Thyroid gland (tissue), 4 donors: ENCODE data around the gene LSAMP. TPM values are rescaled to one million over a fixed set of nuclear protein-coding genes. Genes with fewer than 3 reads are reported as not detected.

Experiments used
- DNase-seq, 2 donors: peaks; one replicate each; pipeline ENCODE4 v3.0.0-alpha.2; 2019
- H3K27ac ChIP-seq, 3 donors: fragments of 200-600 bp; sonication (generic); 1 replicate in 2 of 3; 2 replicates in 1 of 3; pipeline ENCODE4 v1.5.1; 2016 to 2019; ENCODE audit warnings: mild to moderate bottlenecking in 1 of 3, moderate library complexity in 1 of 3
- H3K27me3 ChIP-seq: fragments of 200-600 bp; sonication (generic); one replicate; pipeline ENCODE4 v1.5.1; 2019
- H3K36me3 ChIP-seq, 2 donors: fragments of 200-600 bp; sonication (generic); one replicate each; pipeline ENCODE4 v1.5.1; 2016 to 2019
- H3K4me1 ChIP-seq, 2 donors: fragments of 200-600 bp; sonication (generic); one replicate each; pipeline ENCODE4 v1.5.1; 2017 to 2019
- H3K4me3 ChIP-seq, 3 donors: fragments of 200-600 bp; sonication (generic); replicated peaks in 1 of 3; 1 replicate in 2 of 3; 2 replicates in 1 of 3; pipeline ENCODE4 v1.5.1; 2016; ENCODE audit warnings: mild to moderate bottlenecking in 1 of 3
- H3K9me3 ChIP-seq: fragments of 200-600 bp; sonication (generic); one replicate; pipeline ENCODE4 v1.5.1; 2017
- POLR2A ChIP-seq, 2 donors: fragments of 450-650 bp; IDR thresholded peaks; one replicate each; pipeline ENCODE4 v1.6.1; 2017; ENCODE audit warnings: antibody characterized with exemption in 2 of 2, mild to moderate bottlenecking in 2 of 2, moderate library complexity in 1 of 2
- WGBS, 2 donors: methylation state at CpG; one replicate each; pipeline ENCODE4 v1.1.5; 2017; 5-methylcytosine and 5-hydroxymethylcytosine counted together
- intact Hi-C: fragments of 100-400 bp; cut with DNase I; formaldehyde crosslinking; loops from one replicate; pipeline ENCODE4 v1.15.1; 2023
- total RNA-seq, 4 donors: library from RNA; depleted of rRNA; stranded (reverse); fragments of >200 nt; gene quantifications; one replicate each; pipeline ENCODE4 v1.2.3, GENCODE V29; 2016
- TF ChIP-seq, protein P1 (sequence below), 6 experiments: fragments of 200-600 bp in 3 of 6; fragments of 450-650 bp in 3 of 6; sonication (generic) in 3 of 6; IDR thresholded peaks; one replicate each; pipeline ENCODE4 v1.5.1; 2016 to 2019; ENCODE audit warnings: antibody characterized with exemption in 6 of 6, mild to moderate bottlenecking in 2 of 6, inconsistent platforms in 1 of 6, moderate library complexity in 1 of 6

LSAMP gene
- 1 to 10 TPM in 3 of 4 donors, under 1 TPM in 1; 0.78 to 2.0 (median 1.8) TPM for total RNA-seq

DNA sequence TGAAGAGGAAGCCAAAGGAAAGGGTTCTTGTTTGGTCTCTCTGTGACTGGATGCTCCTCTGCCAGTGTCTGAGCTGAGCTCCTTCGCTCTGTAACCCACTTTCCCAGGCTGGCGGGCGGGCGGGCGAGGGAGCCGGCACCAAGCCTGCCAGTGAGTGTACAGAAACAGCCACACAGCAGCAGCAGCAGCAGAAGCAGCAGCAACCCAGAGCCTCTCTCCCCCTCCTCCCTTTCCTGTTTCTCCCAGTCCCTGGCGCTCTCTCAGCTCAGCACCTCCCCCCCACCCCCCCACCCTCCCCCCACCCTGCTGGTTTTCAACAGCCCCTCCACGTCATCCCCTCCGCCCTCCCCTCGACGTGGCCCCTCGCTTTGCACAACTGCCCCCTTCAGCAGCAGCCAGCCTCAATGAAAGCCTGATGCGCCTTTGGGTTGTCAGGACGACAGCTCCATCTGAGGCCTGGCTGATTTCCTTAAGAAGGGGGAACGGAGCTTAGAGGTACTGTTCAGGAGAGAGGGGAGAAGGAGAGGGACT, at the start of gene LSAMP:
Gene LSAMP (minus strand): TSS at position 177 of the 531 bp plus-strand sequence.
- no peaks in the 10 kb centered on the region for H3K4me1 ChIP-seq
- no peak within 1 kb of the TSS for H3K27ac ChIP-seq
- WGBS, 2 donors, result 5 to 7% methylated on average over 15 of the region's 15 CpGs
- no peak within 1 kb of the TSS for H3K4me3 ChIP-seq
- intact Hi-C loops, result no loop called here
- H3K27me3 ChIP-seq, result no peaks in the 10 kb centered on the region
- TF ChIP-seq, protein P1, sequence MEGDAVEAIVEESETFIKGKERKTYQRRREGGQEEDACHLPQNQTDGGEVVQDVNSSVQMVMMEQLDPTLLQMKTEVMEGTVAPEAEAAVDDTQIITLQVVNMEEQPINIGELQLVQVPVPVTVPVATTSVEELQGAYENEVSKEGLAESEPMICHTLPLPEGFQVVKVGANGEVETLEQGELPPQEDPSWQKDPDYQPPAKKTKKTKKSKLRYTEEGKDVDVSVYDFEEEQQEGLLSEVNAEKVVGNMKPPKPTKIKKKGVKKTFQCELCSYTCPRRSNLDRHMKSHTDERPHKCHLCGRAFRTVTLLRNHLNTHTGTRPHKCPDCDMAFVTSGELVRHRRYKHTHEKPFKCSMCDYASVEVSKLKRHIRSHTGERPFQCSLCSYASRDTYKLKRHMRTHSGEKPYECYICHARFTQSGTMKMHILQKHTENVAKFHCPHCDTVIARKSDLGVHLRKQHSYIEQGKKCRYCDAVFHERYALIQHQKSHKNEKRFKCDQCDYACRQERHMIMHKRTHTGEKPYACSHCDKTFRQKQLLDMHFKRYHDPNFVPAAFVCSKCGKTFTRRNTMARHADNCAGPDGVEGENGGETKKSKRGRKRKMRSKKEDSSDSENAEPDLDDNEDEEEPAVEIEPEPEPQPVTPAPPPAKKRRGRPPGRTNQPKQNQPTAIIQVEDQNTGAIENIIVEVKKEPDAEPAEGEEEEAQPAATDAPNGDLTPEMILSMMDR (IDR thresholded peaks at IDR 0.05), result no peak
- no peak for TF ChIP-seq POLR2A (IDR thresholded peaks at IDR 0.05)
- H3K36me3 ChIP-seq, result no peaks in the 10 kb centered on the region
- H3K9me3 ChIP-seq, result no peaks in the 10 kb centered on the region
- no peak for DNase-seq

DNA sequence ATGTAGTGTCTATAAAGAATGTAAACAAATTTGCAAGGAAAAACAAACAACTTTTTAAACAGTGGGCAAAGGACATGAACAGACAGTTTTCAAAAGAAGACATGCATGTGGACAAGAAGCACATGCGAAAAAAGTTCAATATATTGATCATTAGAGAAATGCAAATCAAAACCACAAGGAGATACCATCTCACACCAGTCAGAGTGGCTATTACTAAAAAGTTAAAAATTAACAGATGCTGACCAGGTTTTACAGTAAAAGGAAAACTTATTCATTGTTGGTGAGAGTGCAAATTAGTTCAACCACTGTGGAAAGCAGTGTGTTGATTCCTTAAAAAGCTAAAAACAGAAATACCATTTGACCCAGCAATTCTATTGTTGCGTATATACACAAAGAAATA, 47.1 kb upstream of the LSAMP start:
- intact Hi-C loops, result no loop called here
- Histone ChIP-seq H3K4me3 (no peak overlapping the region), H3K36me3 (no peaks in the 10 kb centered on the region), H3K27me3 (no peaks in the 10 kb centered on the region), H3K4me1 (no peaks in the 10 kb centered on the region), H3K27ac (no peak overlapping the region), H3K9me3 (no peaks in the 10 kb centered on the region)
- TF ChIP-seq, protein P1 (IDR thresholded peaks at IDR 0.05), result no peak
- TF ChIP-seq POLR2A (IDR thresholded peaks at IDR 0.05), result no peak
- 23 to 87% methylated on average over 2 of the region's 2 CpGs for WGBS, 2 donors
- DNase-seq, result no peak

DNA sequence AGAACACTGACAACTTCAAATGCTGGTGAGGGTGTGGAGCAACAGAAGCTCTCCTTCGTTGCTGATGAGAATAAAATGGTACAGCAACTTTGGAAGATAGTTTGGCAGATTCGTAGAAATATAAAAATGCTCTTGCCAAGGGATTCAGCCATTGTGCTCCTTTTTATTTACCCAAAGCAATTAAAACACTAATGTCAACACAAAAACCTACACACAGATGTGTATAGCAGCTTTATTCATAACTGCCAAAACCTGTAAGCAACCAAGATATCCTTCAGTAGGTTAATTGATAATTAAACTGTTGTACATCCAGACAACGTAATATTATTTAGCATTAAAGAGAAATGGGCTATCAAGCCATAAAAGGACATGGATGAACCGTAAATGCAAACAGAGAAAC, 37.8 kb upstream of the LSAMP start:
- no peaks in the 10 kb centered on the region for H3K27me3 ChIP-seq
- no peak overlapping the region for H3K4me3 ChIP-seq
- H3K9me3 ChIP-seq, result no peaks in the 10 kb centered on the region
- WGBS, 2 donors, result 78 to 80% methylated on average over 4 of the region's 4 CpGs
- H3K4me1 ChIP-seq, result no peaks in the 10 kb centered on the region
- DNase-seq, result no peak
- no peak overlapping the region for H3K27ac ChIP-seq
- TF ChIP-seq, protein P1 (IDR thresholded peaks at IDR 0.05), result no peak
- TF ChIP-seq POLR2A (IDR thresholded peaks at IDR 0.05), result no peak
- intact Hi-C loops, result no loop called here
- H3K36me3 ChIP-seq, result no peaks in the 10 kb centered on the region

DNA sequence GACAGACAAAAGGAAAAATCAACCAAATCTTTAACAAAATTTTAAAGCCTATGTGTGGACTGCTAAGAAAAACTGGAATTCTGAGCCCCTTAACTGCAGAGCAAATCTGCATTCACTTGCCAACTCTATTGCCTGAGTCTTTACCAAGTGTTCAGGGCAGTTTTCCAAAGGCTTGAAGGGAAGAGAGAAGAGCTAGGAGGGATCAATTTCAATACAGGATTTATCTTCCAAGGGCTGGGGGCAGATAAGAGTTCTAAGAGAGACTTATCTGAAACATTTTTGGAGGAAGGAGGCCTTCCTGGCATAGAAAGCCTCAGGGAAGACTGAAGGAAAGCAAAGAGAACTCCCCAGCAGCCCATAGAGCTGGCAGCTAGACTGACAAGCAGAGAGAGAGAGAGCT, 31.4 kb upstream of the LSAMP start:
- intact Hi-C loops, result no loop called here
- Histone ChIP-seq H3K36me3 (no peaks in the 10 kb centered on the region), H3K9me3 (no peaks in the 10 kb centered on the region), H3K4me3 (no peak overlapping the region), H3K4me1 (no peaks in the 10 kb centered on the region), H3K27me3 (no peaks in the 10 kb centered on the region), H3K27ac (no peak overlapping the region)
- DNase-seq, result no peak
- TF ChIP-seq, protein P1 (IDR thresholded peaks at IDR 0.05), result no peak
- no peak for TF ChIP-seq POLR2A (IDR thresholded peaks at IDR 0.05)

DNA sequence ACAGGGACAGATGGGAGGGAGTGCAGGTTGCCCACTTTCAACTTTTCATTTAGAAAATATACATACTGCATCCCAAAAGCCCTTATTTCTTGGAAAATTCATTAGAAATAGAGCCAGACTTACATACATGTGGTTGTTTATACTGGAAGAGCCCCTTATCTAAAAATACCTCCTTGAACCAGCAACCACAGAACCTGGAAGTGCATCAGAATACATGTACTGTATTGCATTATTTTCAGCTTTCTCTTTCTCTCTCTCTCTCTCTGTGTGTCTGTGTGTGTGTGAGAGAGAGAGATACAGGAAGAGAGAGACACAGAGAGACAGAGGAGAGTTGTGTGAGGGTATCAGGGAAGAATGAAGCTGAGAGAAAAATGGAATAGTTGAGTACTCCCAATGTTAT, 29.5 kb upstream of the LSAMP start:
- TF ChIP-seq POLR2A (IDR thresholded peaks at IDR 0.05), result no peak
- TF ChIP-seq, protein P1 (IDR thresholded peaks at IDR 0.05), result no peak
- Histone ChIP-seq H3K36me3 (no peaks in the 10 kb centered on the region), H3K9me3 (no peaks in the 10 kb centered on the region), H3K27ac (no peak overlapping the region), H3K27me3 (no peaks in the 10 kb centered on the region), H3K4me3 (no peak overlapping the region), H3K4me1 (no peaks in the 10 kb centered on the region)
- intact Hi-C loops, result no loop called here
- no peak for DNase-seq
